Suprapubic skin (tissue), 4 donors: ENCODE results near the gene NCBP2. TPM values are rescaled to one million over a fixed set of nuclear protein-coding genes. Genes with fewer than 3 reads are reported as not detected.

Source experiments
- DNase-seq, 2 donors: peaks; one replicate each; pipeline ENCODE4 v3.0.0-alpha.2; 2019; ENCODE audit warnings: low spot score in 2 of 2
- H3K27ac ChIP-seq: fragments of 200-600 bp; sonication (generic); one replicate; pipeline ENCODE4 v1.5.1; 2019
- H3K27me3 ChIP-seq: fragments of 200-600 bp; sonication (generic); one replicate; pipeline ENCODE4 v1.5.1; 2019
- H3K36me3 ChIP-seq: fragments of 200-600 bp; sonication (generic); one replicate; pipeline ENCODE4 v1.5.1; 2019
- H3K4me1 ChIP-seq: fragments of 200-600 bp; sonication (generic); one replicate; pipeline ENCODE4 v1.5.1; 2019
- H3K4me3 ChIP-seq: fragments of 200-600 bp; sonication (generic); one replicate; pipeline ENCODE4 v1.5.1; 2019; ENCODE audit warnings: mild to moderate bottlenecking
- H3K9me3 ChIP-seq: fragments of 200-600 bp; sonication (generic); one replicate; pipeline ENCODE4 v1.5.1; 2019
- EP300 ChIP-seq: sonication (generic); formaldehyde crosslinking; IDR thresholded peaks from one replicate; pipeline ENCODE4 v1.6.1; 2017; ENCODE audit warnings: antibody characterized with exemption
- POLR2A ChIP-seq, 2 donors: fragments of 450-650 bp; IDR thresholded peaks; one replicate each; pipeline ENCODE4 v1.6.1; 2017; ENCODE audit warnings: antibody characterized with exemption in 2 of 2, mild to moderate bottlenecking in 2 of 2, moderate library complexity in 2 of 2
- POLR2AphosphoS5 ChIP-seq, 3 donors: sonication (generic); formaldehyde crosslinking; IDR thresholded peaks; one replicate each; pipeline ENCODE4 v1.6.1; 2017; ENCODE audit warnings: antibody characterized with exemption in 3 of 3
- WGBS: methylation state at CpG from one replicate; pipeline ENCODE4 v1.1.5; 2018; 5-methylcytosine and 5-hydroxymethylcytosine counted together
- total RNA-seq, 4 donors: library from RNA; depleted of rRNA; stranded (reverse); fragments of >200 nt; gene quantifications; one replicate each; pipeline ENCODE4 v1.1.0, GENCODE V29; 2016
- TF ChIP-seq, protein P1 (sequence below), 2 donors: fragments of 200-600 bp in 1 of 2; fragments of 450-650 bp in 1 of 2; sonication (generic) in 1 of 2; IDR thresholded peaks; one replicate each; pipeline ENCODE4 v1.5.1; 2016 to 2019; ENCODE audit warnings: antibody characterized with exemption in 2 of 2, mild to moderate bottlenecking in 1 of 2, moderate library complexity in 1 of 2

Gene NCBP2
- total RNA-seq, 4 donors from 2014 or later, result 27.1 to 33.0 (median 28.3) TPM

DNA sequence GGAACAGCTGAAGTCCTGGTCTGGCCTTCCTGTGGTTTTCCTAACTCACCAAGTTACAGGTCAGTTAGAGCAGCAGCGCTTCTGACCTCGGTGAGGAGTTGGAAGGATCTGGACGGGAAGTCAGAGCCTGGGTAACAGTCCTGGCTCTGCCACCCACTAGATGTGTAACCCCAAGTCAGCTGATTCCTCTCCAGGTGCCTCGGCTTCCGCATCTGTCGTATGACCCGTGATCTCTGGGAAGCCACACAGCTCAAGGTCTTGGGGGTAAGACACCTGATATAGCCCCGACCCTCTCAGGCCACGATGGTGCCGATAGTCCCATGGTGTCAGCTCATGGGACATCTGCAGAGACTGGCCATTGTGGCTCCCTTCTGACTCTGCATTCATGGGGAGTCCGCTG, 34.6 kb upstream of the NCBP2 start:
- DNase-seq, result peak; percentile 40 to 71
- no peak overlapping the region for H3K27ac ChIP-seq
- H3K9me3 ChIP-seq, result no peaks in the 10 kb centered on the region
- H3K36me3 ChIP-seq, result no peaks in the 10 kb centered on the region
- WGBS, result 79% methylated on average over 9 of the region's 11 CpGs
- peaks cover 6% of the 10 kb centered on the region for H3K4me1 ChIP-seq
- TF ChIP-seq, protein P1, sequence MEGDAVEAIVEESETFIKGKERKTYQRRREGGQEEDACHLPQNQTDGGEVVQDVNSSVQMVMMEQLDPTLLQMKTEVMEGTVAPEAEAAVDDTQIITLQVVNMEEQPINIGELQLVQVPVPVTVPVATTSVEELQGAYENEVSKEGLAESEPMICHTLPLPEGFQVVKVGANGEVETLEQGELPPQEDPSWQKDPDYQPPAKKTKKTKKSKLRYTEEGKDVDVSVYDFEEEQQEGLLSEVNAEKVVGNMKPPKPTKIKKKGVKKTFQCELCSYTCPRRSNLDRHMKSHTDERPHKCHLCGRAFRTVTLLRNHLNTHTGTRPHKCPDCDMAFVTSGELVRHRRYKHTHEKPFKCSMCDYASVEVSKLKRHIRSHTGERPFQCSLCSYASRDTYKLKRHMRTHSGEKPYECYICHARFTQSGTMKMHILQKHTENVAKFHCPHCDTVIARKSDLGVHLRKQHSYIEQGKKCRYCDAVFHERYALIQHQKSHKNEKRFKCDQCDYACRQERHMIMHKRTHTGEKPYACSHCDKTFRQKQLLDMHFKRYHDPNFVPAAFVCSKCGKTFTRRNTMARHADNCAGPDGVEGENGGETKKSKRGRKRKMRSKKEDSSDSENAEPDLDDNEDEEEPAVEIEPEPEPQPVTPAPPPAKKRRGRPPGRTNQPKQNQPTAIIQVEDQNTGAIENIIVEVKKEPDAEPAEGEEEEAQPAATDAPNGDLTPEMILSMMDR (IDR thresholded peaks at IDR 0.05), result no peak
- TF ChIP-seq POLR2AphosphoS5 (IDR thresholded peaks at IDR 0.05), result no peak
- no peak for TF ChIP-seq POLR2A (IDR thresholded peaks at IDR 0.05)
- TF ChIP-seq EP300, result no peak
- H3K4me3 ChIP-seq, result no peak overlapping the region
- H3K27me3 ChIP-seq, result no peaks in the 10 kb centered on the region

DNA sequence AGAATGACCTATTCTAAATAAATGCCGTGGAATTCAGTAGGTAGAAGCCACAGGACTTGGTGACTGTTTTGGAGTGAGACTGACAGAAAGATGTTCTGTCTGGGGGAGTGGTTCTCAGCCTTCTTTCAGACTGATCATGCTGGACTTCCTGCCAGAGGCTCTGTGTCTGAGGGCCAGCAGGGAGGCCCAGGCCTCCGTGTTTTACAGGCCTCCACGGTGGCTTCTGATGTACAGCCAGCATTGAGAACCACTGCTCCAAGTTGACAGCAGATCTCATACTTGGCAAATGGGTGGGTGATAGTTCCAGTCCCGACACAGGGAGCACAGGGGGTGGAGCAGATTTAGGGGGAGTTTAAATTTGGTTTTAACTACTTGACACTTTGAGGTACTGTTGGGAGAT, 33.0 kb upstream of the NCBP2 start:
- 73% methylated on average over 2 of the region's 4 CpGs for WGBS
- Histone ChIP-seq H3K27me3 (no peaks in the 10 kb centered on the region), H3K36me3 (no peaks in the 10 kb centered on the region), H3K27ac (no peak overlapping the region), H3K4me1 (peaks cover 6% of the 10 kb centered on the region), H3K9me3 (no peaks in the 10 kb centered on the region), H3K4me3 (no peak overlapping the region)
- DNase-seq, result peak; percentile 18 to 47
- no peak for TF ChIP-seq POLR2A (IDR thresholded peaks at IDR 0.05)
- no peak for TF ChIP-seq EP300
- TF ChIP-seq POLR2AphosphoS5 (IDR thresholded peaks at IDR 0.05), result no peak
- TF ChIP-seq, protein P1 (IDR thresholded peaks at IDR 0.05), result no peak

DNA sequence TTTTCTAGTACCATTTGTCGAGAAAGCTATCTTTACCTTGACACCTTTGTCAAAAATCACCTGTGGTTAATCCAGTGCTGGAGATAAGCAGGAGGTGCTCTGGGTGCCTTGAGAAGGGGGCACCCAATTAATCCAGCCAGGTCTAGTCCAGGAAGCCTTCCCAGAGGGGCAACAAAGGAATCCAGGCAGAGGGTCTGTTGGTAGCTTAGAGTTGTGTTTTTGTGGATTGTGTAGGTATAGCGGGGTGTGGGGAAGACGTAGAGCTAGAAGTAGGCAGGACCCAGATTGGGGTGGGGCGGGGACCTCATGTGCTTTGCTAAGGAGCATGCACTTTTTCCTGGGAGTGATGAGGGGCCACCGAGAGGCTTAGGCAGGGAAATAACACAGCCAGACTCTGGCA, 32.3 kb upstream of the NCBP2 start:
- no peaks in the 10 kb centered on the region for H3K36me3 ChIP-seq
- no peaks in the 10 kb centered on the region for H3K9me3 ChIP-seq
- H3K27me3 ChIP-seq, result no peaks in the 10 kb centered on the region
- TF ChIP-seq, protein P1 (IDR thresholded peaks at IDR 0.05), result no peak
- no peak for TF ChIP-seq POLR2AphosphoS5 (IDR thresholded peaks at IDR 0.05)
- no peak for TF ChIP-seq POLR2A (IDR thresholded peaks at IDR 0.05)
- no peak for TF ChIP-seq EP300
- 87% methylated on average over 5 of the region's 5 CpGs for WGBS
- H3K27ac ChIP-seq, result no peak overlapping the region
- H3K4me3 ChIP-seq, result no peak overlapping the region
- peak; percentile 31 to 53 for DNase-seq
- peaks cover 9% of the 10 kb centered on the region for H3K4me1 ChIP-seq

DNA sequence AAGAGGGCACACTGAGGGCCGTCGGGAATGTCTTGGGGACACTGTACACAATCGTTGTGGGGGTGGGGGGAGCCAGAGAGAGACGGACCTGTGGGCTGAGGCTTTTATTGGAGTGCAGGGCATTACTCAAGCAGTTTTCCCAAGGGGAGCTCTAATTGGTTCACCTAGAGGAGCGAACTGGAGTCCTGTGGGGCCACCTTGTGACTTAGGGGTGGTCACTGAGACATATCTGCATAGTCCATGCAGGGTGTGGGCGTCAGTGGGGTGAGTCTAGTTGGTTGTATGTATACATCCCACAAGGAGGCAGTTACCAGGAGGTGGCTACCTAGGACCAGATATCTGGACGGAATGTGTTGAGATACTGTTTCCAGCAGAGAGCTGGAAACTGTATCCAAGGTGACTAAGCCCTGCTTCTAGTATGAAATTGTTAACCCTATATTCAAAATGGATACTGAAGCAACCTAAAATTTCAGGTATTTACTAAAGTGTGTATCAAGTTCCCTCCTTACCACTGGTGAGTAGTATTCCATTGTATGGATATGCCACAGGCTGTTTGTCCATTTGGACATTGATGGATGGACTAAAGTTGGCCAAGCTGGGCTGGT, 28.9 kb upstream of the NCBP2 start:
- Histone ChIP-seq H3K36me3 (peaks cover 8% of the 10 kb centered on the region), H3K4me1 (peaks cover 15% of the 10 kb centered on the region), H3K27ac (no peak overlapping the region), H3K27me3 (no peaks in the 10 kb centered on the region), H3K4me3 (no peak overlapping the region), H3K9me3 (no peaks in the 10 kb centered on the region)
- 73% methylated on average over 7 of the region's 7 CpGs for whole genome bisulfite sequencing
- no peak for TF ChIP-seq EP300
- TF ChIP-seq POLR2AphosphoS5 (IDR thresholded peaks at IDR 0.05), result no peak
- no peak for TF ChIP-seq POLR2A (IDR thresholded peaks at IDR 0.05)
- TF ChIP-seq, protein P1 (IDR thresholded peaks at IDR 0.05), result no peak
- DNase-seq, result peak in 1 of 2 donors; percentile 53

DNA sequence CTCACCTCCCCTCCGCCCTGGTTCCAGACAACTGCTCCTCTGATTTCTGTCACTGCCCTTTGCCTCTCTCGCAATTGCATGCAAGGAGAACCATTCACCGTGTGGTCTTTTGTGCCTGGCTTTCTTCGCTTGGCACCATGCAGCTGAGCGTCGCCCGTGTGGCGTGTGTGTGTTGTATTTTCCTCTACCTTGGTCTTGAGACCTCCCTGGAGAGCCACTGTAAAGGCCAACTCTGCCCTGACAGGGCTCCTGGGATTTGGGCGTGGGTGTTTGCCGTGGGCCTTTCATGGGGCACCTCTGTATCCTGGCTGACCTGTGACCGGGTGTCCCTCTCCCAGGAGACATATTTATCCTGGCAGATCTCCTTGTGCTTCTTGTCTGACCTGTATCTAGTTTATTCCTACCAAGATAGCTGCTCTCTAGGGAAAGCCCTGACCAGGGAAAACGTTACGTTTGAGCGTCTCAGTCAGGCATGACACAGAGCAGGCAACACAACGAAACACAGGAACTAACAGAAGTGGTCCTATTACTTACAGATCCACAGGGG, 28.3 kb upstream of the NCBP2 start:
- no peaks in the 10 kb centered on the region for H3K27me3 ChIP-seq
- H3K9me3 ChIP-seq, result no peaks in the 10 kb centered on the region
- 86% methylated on average over 15 of the region's 15 CpGs for WGBS
- H3K36me3 ChIP-seq, result peaks cover 8% of the 10 kb centered on the region
- peak in 1 of 2 donors; percentile 69 for DNase-seq
- H3K27ac ChIP-seq, result no peak overlapping the region
- TF ChIP-seq POLR2AphosphoS5 (IDR thresholded peaks at IDR 0.05) (no peak), EP300 (no peak), POLR2A (IDR thresholded peaks at IDR 0.05) (no peak)
- TF ChIP-seq, protein P1 (IDR thresholded peaks at IDR 0.05), result no peak
- H3K4me1 ChIP-seq, result peaks cover 15% of the 10 kb centered on the region
- H3K4me3 ChIP-seq, result no peak overlapping the region
